Karpas-422 (cell line): ENCODE results near the gene HSPB7. TPM values are rescaled to one million over a fixed set of nuclear protein-coding genes. Genes with fewer than 3 reads are reported as not detected.
A peak's percentile ranks its signal among the peaks of the same experiment; 100 is the strongest.

ENCODE experiments used
- DNase-seq: peaks from one replicate; pipeline ENCODE4 v3.0.0-alpha.2; 2015
- H2AFZ ChIP-seq: fragments of 200-600 bp; sonication (generic); 2 replicates; pipeline ENCODE4 v1.6.1; 2014; ENCODE audit warnings: antibody characterized with exemption, low read length, mixed read lengths
- H3K27ac ChIP-seq: fragments of 200-600 bp; sonication (generic); 2 replicates; pipeline ENCODE4 v1.5.1; 2014; ENCODE audit warnings: mild to moderate bottlenecking, low read length, moderate library complexity
- H3K27me3 ChIP-seq: fragments of 200-600 bp; sonication (generic); 2 replicates; pipeline ENCODE4 v1.6.1; 2014; ENCODE audit warnings: low read length, mixed read lengths
- H3K36me3 ChIP-seq: fragments of 200-600 bp; sonication (generic); 2 replicates; pipeline ENCODE4 v1.6.1; 2014; ENCODE audit warnings: low read length, mixed read lengths; ENCODE audit not compliant: insufficient read depth
- H3K4me1 ChIP-seq: fragments of 200-600 bp; sonication (generic); 2 replicates; pipeline ENCODE4 v1.6.1; 2014; ENCODE audit warnings: mild to moderate bottlenecking, low read length, mixed read lengths
- H3K4me2 ChIP-seq: fragments of 200-600 bp; sonication (generic); 2 replicates; pipeline ENCODE4 v1.6.1; 2014; ENCODE audit warnings: low read length, low read depth, mild to moderate bottlenecking; ENCODE audit not compliant: poor library complexity, severe bottlenecking
- H3K4me3 ChIP-seq: fragments of 200-600 bp; sonication (generic); 2 replicates; pipeline ENCODE4 v1.5.1; 2014; ENCODE audit warnings: mild to moderate bottlenecking, antibody characterized with exemption, low read length, mixed read lengths
- H3K79me2 ChIP-seq: fragments of 200-600 bp; sonication (generic); 2 replicates; pipeline ENCODE4 v1.6.1; 2014; ENCODE audit warnings: mild to moderate bottlenecking, low read length, mixed read lengths
- H3K9ac ChIP-seq: fragments of 200-600 bp; sonication (generic); 2 replicates; pipeline ENCODE4 v1.6.0; 2014; ENCODE audit warnings: low read length
- H3K9me2 ChIP-seq: fragments of 200-600 bp; sonication (generic), shearing (Covaris generic); replicated peaks from 2 replicates; pipeline ENCODE4 v1.6.0; 2014; ENCODE audit warnings: mild to moderate bottlenecking, low read length, moderate library complexity; ENCODE audit not compliant: insufficient read depth
- H3K9me3 ChIP-seq: fragments of 300-700, 200-600 bp; sonication (generic); 2 replicates; pipeline ENCODE4 v1.6.1; 2014; ENCODE audit warnings: low read length, mixed read lengths
- H4K20me1 ChIP-seq: fragments of 200-600 bp; sonication (generic); 2 replicates; pipeline ENCODE4 v1.6.1; 2014; ENCODE audit warnings: mild to moderate bottlenecking, antibody characterized with exemption, low read length, low read depth; ENCODE audit not compliant: insufficient read depth
- total RNA-seq: library from RNA; depleted of rRNA; stranded (reverse); fragments of >200 nt; shearing (Covaris generic); gene quantifications from 2 replicates; pipeline ENCODE4 v1.2.3, GENCODE V29; 2014; ENCODE audit warnings: low replicate concordance

The HSPB7 gene
- total RNA-seq, 1 experiment from 2014 or later, result not detected

- H3K27me3 ChIP-seq, result no peaks in the 10 kb centered on the region
- peak within 1 kb of the TSS; percentile 83 for H3K4me2 ChIP-seq
- peaks cover 17% of the 10 kb centered on the region for H3K4me1 ChIP-seq
- H3K36me3 ChIP-seq, result peaks cover 11% of the 10 kb centered on the region
- H3K79me2 ChIP-seq, result peaks cover 3% of the 10 kb centered on the region; the same call in 1 of the 2 replicates
- H3K4me3 ChIP-seq, result peak within 1 kb of the TSS; percentile 86
- H3K9me2 ChIP-seq, result no peaks in the 10 kb centered on the region
- peak; percentile 98 for DNase-seq
- H4K20me1 ChIP-seq, result peaks cover 20% of the 10 kb centered on the region; the same call in 1 of the 2 replicates
- no peak within 1 kb of the TSS for H3K27ac ChIP-seq
- H3K9ac ChIP-seq, result peak within 1 kb of the TSS; percentile 78
- peak within 1 kb of the TSS; percentile 77 for H2AFZ ChIP-seq
- H3K9me3 ChIP-seq, result no peaks in the 10 kb centered on the region
Observed at GRCh38 chr1:15975805-15976680, 41.8 kb downstream of the HSPB7 start, which contains the start of gene ZBTB17. Gene ZBTB17, minus strand, starts transcription at chr1:15976101. Its CDS starts 27,606 bp downstream, at chr1:15948495.

GRCh38 chr1:15975358-15975804 is 42.5 kb downstream of the HSPB7 start:
- peaks cover 3% of the 10 kb centered on the region; the same call in 1 of the 2 replicates for H3K79me2 ChIP-seq
- peaks cover 11% of the 10 kb centered on the region for H3K36me3 ChIP-seq
- 0 out of 2 replicates have a peak overlapping the region, but pooled peaks have one; percentile 33 for H2AFZ ChIP-seq
- H3K9me2 ChIP-seq, result no peaks in the 10 kb centered on the region
- H3K9me3 ChIP-seq, result no peaks in the 10 kb centered on the region
- H3K9ac ChIP-seq, result peak overlapping the region; percentile 78
- peak overlapping the region; percentile 83 for H3K4me2 ChIP-seq
- H3K27me3 ChIP-seq, result no peaks in the 10 kb centered on the region
- no peak overlapping the region for H3K27ac ChIP-seq
- H4K20me1 ChIP-seq, result peaks cover 20% of the 10 kb centered on the region; the same call in 1 of the 2 replicates
- peak; percentile 81 for DNase-seq
- peaks cover 17% of the 10 kb centered on the region for H3K4me1 ChIP-seq
- H3K4me3 ChIP-seq, result peak overlapping the region; percentile 86

- H3K4me1 ChIP-seq, result peaks cover 17% of the 10 kb centered on the region
- no peak overlapping the region for H2AFZ ChIP-seq
- H3K36me3 ChIP-seq, result peaks cover 11% of the 10 kb centered on the region
- DNase-seq, result peak; percentile 59
- no peaks in the 10 kb centered on the region for H3K27me3 ChIP-seq
- peak overlapping the region; percentile 83 for H3K4me2 ChIP-seq
- no peaks in the 10 kb centered on the region for H3K9me3 ChIP-seq
- peak overlapping the region; percentile 78 for H3K9ac ChIP-seq
- H3K9me2 ChIP-seq, result no peaks in the 10 kb centered on the region
- H3K79me2 ChIP-seq, result peaks cover 3% of the 10 kb centered on the region; the same call in 1 of the 2 replicates
- no peak overlapping the region for H3K27ac ChIP-seq
- peaks cover 20% of the 10 kb centered on the region; the same call in 1 of the 2 replicates for H4K20me1 ChIP-seq
- peak overlapping the region; percentile 86 for H3K4me3 ChIP-seq
Observed at GRCh38 chr1:15974855-15975254, 43.0 kb downstream of the HSPB7 start.

- H3K9ac ChIP-seq, result no peak overlapping the region
- peaks cover 20% of the 10 kb centered on the region; the same call in 1 of the 2 replicates for H4K20me1 ChIP-seq
- no peaks in the 10 kb centered on the region for H3K27me3 ChIP-seq
- no peaks in the 10 kb centered on the region for H3K9me2 ChIP-seq
- H3K4me1 ChIP-seq, result peaks cover 17% of the 10 kb centered on the region
- H3K79me2 ChIP-seq, result peaks cover 3% of the 10 kb centered on the region; the same call in 1 of the 2 replicates
- no peaks in the 10 kb centered on the region for H3K9me3 ChIP-seq
- no peak overlapping the region for H3K4me2 ChIP-seq
- no peak overlapping the region for H3K27ac ChIP-seq
- DNase-seq, result no peak
- H3K36me3 ChIP-seq, result peaks cover 11% of the 10 kb centered on the region
- H3K4me3 ChIP-seq, result no peak overlapping the region
- H2AFZ ChIP-seq, result no peak overlapping the region
Observed at GRCh38 chr1:15973772-15974171, 44.1 kb downstream of the HSPB7 start.

DNA sequence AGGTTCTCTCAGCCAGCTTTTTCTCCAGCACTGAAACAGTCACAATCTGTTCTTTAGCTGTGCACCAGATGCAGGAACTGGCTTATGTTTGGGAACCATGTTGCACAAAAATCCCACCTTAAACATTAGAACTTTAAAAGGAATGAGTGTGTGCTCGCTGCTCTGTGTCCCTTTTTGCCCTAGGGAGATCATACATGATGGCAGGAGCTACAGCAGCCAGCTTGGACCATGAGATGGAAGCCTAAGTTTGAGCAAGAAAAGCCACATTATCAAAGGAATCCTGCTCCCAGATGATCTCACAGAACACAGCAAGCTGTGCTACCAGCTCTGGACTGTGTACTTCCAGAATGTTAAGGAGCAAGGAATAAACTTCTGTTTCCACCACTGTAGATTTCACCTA is 45.4 kb downstream of the HSPB7 start:
- Histone ChIP-seq H3K27me3 (no peaks in the 10 kb centered on the region), H3K9ac (no peak overlapping the region), H3K4me2 (no peak overlapping the region), H3K79me2 (peaks cover 3% of the 10 kb centered on the region; the same call in 1 of the 2 replicates), H2AFZ (no peak overlapping the region), H3K4me1 (peaks cover 17% of the 10 kb centered on the region), H3K4me3 (no peak overlapping the region), H3K9me2 (no peaks in the 10 kb centered on the region), H3K27ac (no peak overlapping the region), H3K9me3 (no peaks in the 10 kb centered on the region), H3K36me3 (peaks cover 11% of the 10 kb centered on the region), H4K20me1 (peaks cover 24% of the 10 kb centered on the region)
- no peak for DNase-seq

DNA sequence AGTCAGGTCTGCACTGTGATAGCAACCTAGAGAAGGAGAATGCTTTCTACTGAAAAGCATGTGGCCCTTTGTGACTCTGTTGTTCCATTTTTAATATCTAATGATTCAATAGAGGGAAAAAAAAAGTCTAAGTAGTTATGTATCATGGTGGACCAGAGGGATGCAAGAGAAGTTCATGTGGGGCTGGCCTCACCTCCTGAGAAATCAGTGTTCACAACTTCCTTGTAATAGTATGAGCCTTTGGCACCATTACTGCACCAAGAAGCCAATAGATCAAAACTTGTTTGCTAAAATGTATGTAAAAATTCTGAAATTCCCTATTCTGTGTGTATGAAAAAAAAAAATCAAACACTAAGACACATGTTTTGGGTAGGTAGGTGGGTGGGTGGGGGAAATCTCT is 46.9 kb downstream of the HSPB7 start:
- Histone ChIP-seq H3K9me3 (no peaks in the 10 kb centered on the region), H3K79me2 (peaks cover 3% of the 10 kb centered on the region; the same call in 1 of the 2 replicates), H3K4me3 (no peak overlapping the region), H3K4me1 (peaks cover 20% of the 10 kb centered on the region), H3K36me3 (peaks cover 11% of the 10 kb centered on the region), H3K27me3 (no peaks in the 10 kb centered on the region), H3K9me2 (no peaks in the 10 kb centered on the region), H2AFZ (no peak overlapping the region), H4K20me1 (peaks cover 26% of the 10 kb centered on the region), H3K9ac (no peak overlapping the region), H3K27ac (no peak overlapping the region), H3K4me2 (no peak overlapping the region)
- no peak for DNase-seq

GRCh38 chr1:15969321-15969880 is 48.4 kb downstream of the HSPB7 start:
- Histone ChIP-seq H3K4me2 (no peak overlapping the region), H3K4me1 (peaks cover 26% of the 10 kb centered on the region), H3K79me2 (peaks cover 3% of the 10 kb centered on the region; the same call in 1 of the 2 replicates), H3K27ac (no peak overlapping the region), H3K9ac (no peak overlapping the region), H3K4me3 (no peak overlapping the region), H3K9me3 (no peaks in the 10 kb centered on the region), H4K20me1 (peaks cover 25% of the 10 kb centered on the region), H3K9me2 (no peaks in the 10 kb centered on the region), H3K27me3 (no peaks in the 10 kb centered on the region), H3K36me3 (peaks cover 11% of the 10 kb centered on the region), H2AFZ (no peak overlapping the region)
- no peak for DNase-seq

DNA sequence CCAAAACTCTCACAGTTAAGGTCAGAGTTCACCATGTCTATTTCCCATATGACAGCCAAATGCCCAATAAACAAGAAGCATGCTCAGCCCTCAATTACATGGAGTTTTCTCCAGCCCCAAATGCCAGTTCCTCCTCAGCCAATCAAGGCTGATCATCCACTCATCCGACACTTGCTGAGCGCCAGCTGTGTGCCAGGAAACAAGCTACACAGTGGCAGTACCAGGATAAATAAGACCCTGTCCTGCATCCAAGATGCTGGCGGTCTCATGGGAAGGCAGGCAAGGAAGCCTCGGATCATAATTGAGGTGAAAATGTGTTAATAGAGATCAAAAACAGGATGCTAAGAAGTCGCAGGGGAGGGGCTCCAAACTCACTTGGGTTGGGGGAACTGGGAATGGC is 49.7 kb downstream of the HSPB7 start:
- Histone ChIP-seq H3K27ac (no peak overlapping the region), H3K9me2 (no peaks in the 10 kb centered on the region), H3K36me3 (peaks cover 11% of the 10 kb centered on the region), H3K4me1 (peaks cover 34% of the 10 kb centered on the region), H3K9ac (no peak overlapping the region), H4K20me1 (peaks cover 24% of the 10 kb centered on the region), H3K4me2 (no peak overlapping the region), H3K9me3 (no peaks in the 10 kb centered on the region), H3K79me2 (peaks cover under 1% of the 10 kb centered on the region; the same call in 1 of the 2 replicates), H3K27me3 (no peaks in the 10 kb centered on the region), H3K4me3 (no peak overlapping the region), H2AFZ (no peak overlapping the region)
- no peak for DNase-seq
